HepG2 (cell line): ENCODE data around the gene CLPSL2. TPM values are rescaled to one million over a fixed set of nuclear protein-coding genes. Genes with fewer than 3 reads are reported as not detected.

Experiments used
- BCLAF1 ChIP-seq: fragments of 450-650 bp; IDR thresholded peaks from 2 replicates; pipeline ENCODE4 v1.6.1; 2017; ENCODE audit warnings: mild to moderate bottlenecking
- DNMT1 ChIP-seq: sonication (generic); formaldehyde crosslinking; IDR thresholded peaks from 2 replicates; pipeline ENCODE4 v1.5.1; 2020; ENCODE audit warnings: mild to moderate bottlenecking, missing genetic modification reagents
- DNMT3B ChIP-seq: conservative IDR thresholded peaks from 2 replicates; pipeline ENCODE4 v1.6.1; 2016; ENCODE audit warnings: missing biosample characterization, control low read depth
- DPF2 ChIP-seq: sonication (generic); formaldehyde crosslinking; IDR thresholded peaks from 2 replicates; pipeline ENCODE4 v1.4.0; 2020; ENCODE audit warnings: mild to moderate bottlenecking, low read depth, missing genetic modification reagents, borderline replicate concordance
- FIP1L1 ChIP-seq: fragments of 200-400 bp; formaldehyde crosslinking; IDR thresholded peaks from 2 replicates; pipeline ENCODE4 v1.6.1; 2018; ENCODE audit warnings: low read depth, mild to moderate bottlenecking, low read length, moderate library complexity, borderline replicate concordance; ENCODE audit not compliant: insufficient read depth
- KMT2A ChIP-seq: sonication (generic); formaldehyde crosslinking; IDR thresholded peaks from 2 replicates; pipeline ENCODE4 v1.4.0; 2020; ENCODE audit warnings: missing genetic modification reagents
- MBD4 ChIP-seq: IDR thresholded peaks from 2 replicates; pipeline ENCODE4 v1.6.1; 2012; ENCODE audit warnings: low read length, inconsistent platforms, borderline replicate concordance
- NFRKB ChIP-seq: fragments of 450-650 bp; IDR thresholded peaks from 2 replicates; pipeline ENCODE4 v1.6.1; 2017
- PRDM4 ChIP-seq: sonication (generic); formaldehyde crosslinking; IDR thresholded peaks from 2 replicates; pipeline ENCODE4 v1.9.0; 2021; ENCODE audit warnings: missing genetic modification reagents, borderline replicate concordance
- RAD51 ChIP-seq: fragments of 450-650 bp; IDR thresholded peaks from 2 replicates; pipeline ENCODE4 v1.6.1; 2016; ENCODE audit warnings: borderline replicate concordance
- SP2 ChIP-seq: sonication (generic); formaldehyde crosslinking; IDR thresholded peaks from 2 replicates; pipeline ENCODE4 v1.5.1; 2020; ENCODE audit warnings: mild to moderate bottlenecking, missing genetic modification reagents
- TEAD2 ChIP-seq: sonication (generic); formaldehyde crosslinking; IDR thresholded peaks from 2 replicates; pipeline ENCODE4 v1.9.0; 2021; ENCODE audit warnings: missing genetic modification reagents
- ZNF18 ChIP-seq: sonication (generic); formaldehyde crosslinking; IDR thresholded peaks from 2 replicates; pipeline ENCODE4 v1.8.0; 2022; ENCODE audit warnings: mild to moderate bottlenecking, missing genetic modification reagents; ENCODE audit not compliant: insufficient replicate concordance
- ZNF350 ChIP-seq: sonication (generic); formaldehyde crosslinking; IDR thresholded peaks from 2 replicates; pipeline ENCODE4 v1.4.0; 2020; ENCODE audit warnings: mild to moderate bottlenecking, low read depth, missing genetic modification reagents, borderline replicate concordance
- ZNF354B ChIP-seq: sonication (generic); formaldehyde crosslinking; IDR thresholded peaks from 2 replicates; pipeline ENCODE4 v1.8.0; 2022; ENCODE audit warnings: mild to moderate bottlenecking, missing genetic modification reagents
- ZNF550 ChIP-seq: sonication (generic); formaldehyde crosslinking; IDR thresholded peaks from 2 replicates; pipeline ENCODE4 v1.4.0; 2020; ENCODE audit warnings: mild to moderate bottlenecking, missing genetic modification reagents, borderline replicate concordance
- ZNF607 ChIP-seq: sonication (generic); formaldehyde crosslinking; IDR thresholded peaks from 2 replicates; pipeline ENCODE4 v1.5.1; 2020; ENCODE audit warnings: missing genetic modification reagents, mild to moderate bottlenecking, borderline replicate concordance
- ZNF616 ChIP-seq: sonication (generic); formaldehyde crosslinking; IDR thresholded peaks from 2 replicates; pipeline ENCODE4 v1.5.0; 2020; ENCODE audit warnings: low read depth, mild to moderate bottlenecking, missing genetic modification reagents
- ZNF704 ChIP-seq: sonication (generic); formaldehyde crosslinking; IDR thresholded peaks from 2 replicates; pipeline ENCODE4 v1.8.1; 2023; ENCODE audit warnings: mild to moderate bottlenecking, inconsistent platforms, moderate library complexity, missing genetic modification reagents, borderline replicate concordance
- ZNF710 ChIP-seq: sonication (generic); formaldehyde crosslinking; IDR thresholded peaks from 2 replicates; pipeline ENCODE4 v1.5.0; 2020; ENCODE audit warnings: mild to moderate bottlenecking, missing genetic modification reagents, borderline replicate concordance
- ZNF713 ChIP-seq: sonication (generic); formaldehyde crosslinking; IDR thresholded peaks from 2 replicates; pipeline ENCODE4 v1.4.0; 2020; ENCODE audit warnings: mild to moderate bottlenecking, missing genetic modification reagents
- polyA plus RNA-seq, 8 experiments: library from polyadenylated mRNA; depleted of rRNA in 3 of 8; stranded (reverse) in 7 of 8; unstranded in 1 of 8; fragments of >200 nt; fragmentation: Illumina TruSeq in 4 of 8; extraction: Trizol in 4 of 8; gene quantifications; 2 replicates each; pipeline versions ENCODE4 v1.2.1 to v1.2.3, GENCODE V29; 2011 to 2016; ENCODE audit warnings: low read depth in 4 of 8, missing spikeins in 1 of 8, mixed read lengths in 1 of 8; ENCODE audit not compliant: insufficient read depth in 1 of 8
- total RNA-seq, 5 experiments: library from RNA; depleted of rRNA; stranded (reverse); fragments of >200 nt; fragmentation: Illumina TruSeq; extraction: Trizol; gene quantifications; 2 replicates each; pipeline ENCODE4 v1.2.3, GENCODE V29; 2016; ENCODE audit warnings: low read depth in 1 of 5

The CLPSL2 gene
- total and polyA plus RNA-seq, 2 of the 13 experiments (the other 11 are each of a cell fraction or from before 2014, with no cell fraction given) = not detected

- TF ChIP-seq ZNF704 = no peak
- TF ChIP-seq ZNF616 (CRISPR knock-in tag) = no peak
- no peak for TF ChIP-seq ZNF18
- TF ChIP-seq DNMT1 = no peak
- no peak for TF ChIP-seq NFRKB
- TF ChIP-seq ZNF550 (CRISPR knock-in tag) = no peak
- TF ChIP-seq ZNF350 (CRISPR knock-in tag) = no peak
- TF ChIP-seq KMT2A (CRISPR knock-in tag) = no peak
- no peak for TF ChIP-seq TEAD2 (CRISPR knock-in tag)
- TF ChIP-seq SP2 (CRISPR knock-in tag) = no peak
- TF ChIP-seq FIP1L1 = no peak
- no peak for TF ChIP-seq ZNF354B (CRISPR knock-in tag)
- no peak for TF ChIP-seq PRDM4 (CRISPR knock-in tag)
- TF ChIP-seq ZNF607 = no peak
- no peak for TF ChIP-seq ZNF713 (CRISPR knock-in tag)
- TF ChIP-seq ZNF710 (CRISPR knock-in tag) = 0 out of 2 replicates have a peak, but pooled peaks have one; percentile 63
- no peak for TF ChIP-seq DNMT3B
- TF ChIP-seq DPF2 (CRISPR knock-in tag) = no peak
- TF ChIP-seq MBD4 = no peak
- no peak for TF ChIP-seq BCLAF1
- TF ChIP-seq RAD51 = no peak
These were observed 33.6 kb upstream of the CLPSL2 start (continued) for GRCh38 chr6:35742842-35743241.
